ENCODE measurements around the gene TRA2A.

The TRA2A gene

GRCh38 chr7:23486002-23486773 is 45.6 kb downstream of the TRA2A start:
- TF ChIP-seq EZH2phosphoT487 (IDR thresholded peaks at IDR 0.05; ENCODE audit: borderline replicate concordance) (no peak), CTCF (conservative IDR thresholded peaks at IDR 0.05; ENCODE audit: low read length) (no peak)
- H3K4me3 ChIP-seq (ENCODE audit: low read length, poor library complexity, severe bottlenecking), result no peak overlapping the region
- H3K4me1 ChIP-seq (ENCODE audit: insufficient read depth, low read length, poor library complexity, severe bottlenecking), result no peaks in the 10 kb centered on the region
- H3K9ac ChIP-seq (ENCODE audit: low read depth, low read length, poor library complexity, severe bottlenecking), result no peak overlapping the region
- no peak overlapping the region for H3K4me2 ChIP-seq (ENCODE audit: low read depth, low read length, poor library complexity, severe bottlenecking)
- H3K36me3 ChIP-seq (ENCODE audit: insufficient read depth, low read length), result no peaks in the 10 kb centered on the region
- no peaks in the 10 kb centered on the region for H3K79me2 ChIP-seq (ENCODE audit: insufficient read depth, low read length)
- H4K20me1 ChIP-seq (ENCODE audit: insufficient read depth, low read length, poor library complexity, severe bottlenecking), result no peaks in the 10 kb centered on the region
- H3K27me3 ChIP-seq (ENCODE audit: insufficient read depth, low read length, poor library complexity, severe bottlenecking), result no peaks in the 10 kb centered on the region
- no peaks in the 10 kb centered on the region for H3K9me3 ChIP-seq (ENCODE audit: insufficient read depth, low read depth, low read length)
- no peaks in the 10 kb centered on the region for H3K9me2 ChIP-seq (replicated peaks; ENCODE audit: low read depth, low read length)
- H2AFZ ChIP-seq (ENCODE audit: low read length), result no peak overlapping the region
- H3F3A ChIP-seq (ENCODE audit: low read depth), result no peaks in the 10 kb centered on the region

- Histone ChIP-seq H3K4me1 (ENCODE audit: insufficient read depth, low read length, poor library complexity, severe bottlenecking) (no peaks in the 10 kb centered on the region), H4K20me1 (ENCODE audit: insufficient read depth, low read length, poor library complexity, severe bottlenecking) (no peaks in the 10 kb centered on the region), H3K4me2 (ENCODE audit: low read depth, low read length, poor library complexity, severe bottlenecking) (no peak overlapping the region), H3K79me2 (ENCODE audit: insufficient read depth, low read length) (no peaks in the 10 kb centered on the region), H3K27me3 (ENCODE audit: insufficient read depth, low read length, poor library complexity, severe bottlenecking) (no peaks in the 10 kb centered on the region), H3K9me2 (replicated peaks; ENCODE audit: low read depth, low read length) (no peaks in the 10 kb centered on the region), H3K9ac (ENCODE audit: low read depth, low read length, poor library complexity, severe bottlenecking) (no peak overlapping the region), H3K9me3 (ENCODE audit: insufficient read depth, low read depth, low read length) (no peaks in the 10 kb centered on the region), H3F3A (ENCODE audit: low read depth) (no peaks in the 10 kb centered on the region), H3K36me3 (ENCODE audit: insufficient read depth, low read length) (no peaks in the 10 kb centered on the region), H3K4me3 (ENCODE audit: low read length, poor library complexity, severe bottlenecking) (no peak overlapping the region), H2AFZ (ENCODE audit: low read length) (no peak overlapping the region)
- TF ChIP-seq EZH2phosphoT487 (IDR thresholded peaks at IDR 0.05; ENCODE audit: borderline replicate concordance) (no peak), CTCF (conservative IDR thresholded peaks at IDR 0.05; ENCODE audit: low read length) (no peak)
Observed at GRCh38 chr7:23482686-23483085, 49.1 kb downstream of the TRA2A start.

- no peaks in the 10 kb centered on the region for H3K4me1 ChIP-seq (ENCODE audit: insufficient read depth, low read length, poor library complexity, severe bottlenecking)
- H3K9me3 ChIP-seq (ENCODE audit: insufficient read depth, low read depth, low read length), result no peaks in the 10 kb centered on the region
- H3F3A ChIP-seq (ENCODE audit: low read depth), result no peaks in the 10 kb centered on the region
- no peaks in the 10 kb centered on the region for H4K20me1 ChIP-seq (ENCODE audit: insufficient read depth, low read length, poor library complexity, severe bottlenecking)
- no peak overlapping the region for H3K4me3 ChIP-seq (ENCODE audit: low read length, poor library complexity, severe bottlenecking)
- no peak overlapping the region for H3K9ac ChIP-seq (ENCODE audit: low read depth, low read length, poor library complexity, severe bottlenecking)
- no peaks in the 10 kb centered on the region for H3K36me3 ChIP-seq (ENCODE audit: insufficient read depth, low read length)
- no peaks in the 10 kb centered on the region for H3K79me2 ChIP-seq (ENCODE audit: insufficient read depth, low read length)
- H3K4me2 ChIP-seq (ENCODE audit: low read depth, low read length, poor library complexity, severe bottlenecking), result no peak overlapping the region
- peaks cover 14% of the 10 kb centered on the region for H3K27me3 ChIP-seq (ENCODE audit: insufficient read depth, low read length, poor library complexity, severe bottlenecking)
- no peak overlapping the region for H2AFZ ChIP-seq (ENCODE audit: low read length)
- no peak for TF ChIP-seq EZH2phosphoT487 (IDR thresholded peaks at IDR 0.05; ENCODE audit: borderline replicate concordance)
- no peak for TF ChIP-seq CTCF (conservative IDR thresholded peaks at IDR 0.05; ENCODE audit: low read length)
- no peaks in the 10 kb centered on the region for H3K9me2 ChIP-seq (replicated peaks; ENCODE audit: low read depth, low read length)
Observed at GRCh38 chr7:23477962-23478866, 53.6 kb downstream of the TRA2A start.
